GM20431 (cell line): Measurements from ENCODE around the gene LKAAEAR1.

Source experiments
- in situ Hi-C: fragments of 300-500 bp; cut with MseI, MboI; formaldehyde crosslinking; loops from one replicate; pipeline ENCODE4 v1.15.0; 2020; ENCODE audit warnings: low sequenced_read_pairs; ENCODE audit not compliant: unreplicated experiment

LKAAEAR1 gene

GRCh38 chr20:64069614-64070243 lies 14.5 kb downstream of the LKAAEAR1 start:
- in situ Hi-C loops, result no loop called here

GRCh38 chr20:64069209-64069613 lies 15.0 kb downstream of the LKAAEAR1 start:
- in situ Hi-C loops, result no loop called here

- in situ Hi-C loops, result no loop called here
These were observed 15.6 kb downstream of the LKAAEAR1 start for GRCh38 chr20:64068386-64069208.

GRCh38 chr20:64067733-64068307 lies 16.4 kb downstream of the LKAAEAR1 start:
- in situ Hi-C loops, result no loop called here

GRCh38 chr20:64067005-64067632 lies 17.1 kb downstream of the LKAAEAR1 start:
- in situ Hi-C loops, result no loop called here

GRCh38 chr20:64065974-64066343 lies 18.2 kb downstream of the LKAAEAR1 start:
- in situ Hi-C loops, result no loop called here

GRCh38 chr20:64065062-64065973 lies 18.9 kb downstream of the LKAAEAR1 start:
- in situ Hi-C loops, result no loop called here

- in situ Hi-C loops, result no loop called here
These were observed 20.0 kb downstream of the LKAAEAR1 start for GRCh38 chr20:64064145-64064698.

GRCh38 chr20:64063389-64064144 lies 20.6 kb downstream of the LKAAEAR1 start:
- in situ Hi-C loops, result no loop called here

GRCh38 chr20:64062596-64063388 lies 21.4 kb downstream of the LKAAEAR1 start, which contains the start of gene TCEA2:
TSS of gene TCEA2 (plus strand) at chr20:64063198. CDS start at chr20:64063313, 115 bp downstream.
- in situ Hi-C loops, result no loop called here

GRCh38 chr20:64062276-64062595 lies 22.0 kb downstream of the LKAAEAR1 start:
- in situ Hi-C loops, result no loop called here

- in situ Hi-C loops, result no loop called here
These were observed 25.7 kb downstream of the LKAAEAR1 start for GRCh38 chr20:64058536-64058935.

GRCh38 chr20:64057628-64058498 lies 26.3 kb downstream of the LKAAEAR1 start:
- in situ Hi-C loops, result no loop called here

- in situ Hi-C loops, result no loop called here
These were observed 27.1 kb downstream of the LKAAEAR1 start for GRCh38 chr20:64056889-64057627.

GRCh38 chr20:64056639-64056888 lies 27.6 kb downstream of the LKAAEAR1 start:
- in situ Hi-C loops, result no loop called here

GRCh38 chr20:64055893-64056638 lies 28.1 kb downstream of the LKAAEAR1 start:
- in situ Hi-C loops, result no loop called here
